ENCODE data around the gene NSF. TPM values are rescaled to one million over a fixed set of nuclear protein-coding genes. Genes with fewer than 3 reads are reported as not detected.
"Not testable (repeated sequence)": the region's sequence is repeated elsewhere in the genome, so short reads cannot be mapped to it uniquely, and the experiment has no call there.

Gene NSF
- total RNA-seq, 4 donors from 2014 or later: 19.9 to 23.8 (median 21.8) TPM

DNA sequence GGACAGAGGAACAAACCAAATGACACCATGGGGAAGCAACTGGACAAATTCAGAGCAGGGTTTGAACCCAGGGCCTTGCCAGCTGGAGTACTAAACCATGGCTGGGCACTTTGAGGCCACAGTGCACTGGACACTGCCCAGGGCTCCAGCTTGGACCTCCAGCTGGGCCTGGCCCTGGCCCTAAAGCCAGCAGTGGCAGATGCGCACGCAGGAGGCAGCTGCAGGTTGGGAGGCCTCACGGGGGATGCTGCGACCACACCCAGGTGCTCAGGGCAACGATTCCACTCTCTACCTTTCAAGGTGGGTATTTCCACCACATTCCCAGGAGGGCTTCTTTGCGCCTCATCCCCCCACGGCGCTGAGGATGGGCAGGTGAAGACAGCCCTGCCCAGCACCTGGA is 199.1 kb downstream of the NSF start:
- no peak for ATAC-seq (ENCODE audit: low FRiP score)
- DNase-seq (ENCODE audit: low spot score): no peak
- TF ChIP-seq, protein P1, sequence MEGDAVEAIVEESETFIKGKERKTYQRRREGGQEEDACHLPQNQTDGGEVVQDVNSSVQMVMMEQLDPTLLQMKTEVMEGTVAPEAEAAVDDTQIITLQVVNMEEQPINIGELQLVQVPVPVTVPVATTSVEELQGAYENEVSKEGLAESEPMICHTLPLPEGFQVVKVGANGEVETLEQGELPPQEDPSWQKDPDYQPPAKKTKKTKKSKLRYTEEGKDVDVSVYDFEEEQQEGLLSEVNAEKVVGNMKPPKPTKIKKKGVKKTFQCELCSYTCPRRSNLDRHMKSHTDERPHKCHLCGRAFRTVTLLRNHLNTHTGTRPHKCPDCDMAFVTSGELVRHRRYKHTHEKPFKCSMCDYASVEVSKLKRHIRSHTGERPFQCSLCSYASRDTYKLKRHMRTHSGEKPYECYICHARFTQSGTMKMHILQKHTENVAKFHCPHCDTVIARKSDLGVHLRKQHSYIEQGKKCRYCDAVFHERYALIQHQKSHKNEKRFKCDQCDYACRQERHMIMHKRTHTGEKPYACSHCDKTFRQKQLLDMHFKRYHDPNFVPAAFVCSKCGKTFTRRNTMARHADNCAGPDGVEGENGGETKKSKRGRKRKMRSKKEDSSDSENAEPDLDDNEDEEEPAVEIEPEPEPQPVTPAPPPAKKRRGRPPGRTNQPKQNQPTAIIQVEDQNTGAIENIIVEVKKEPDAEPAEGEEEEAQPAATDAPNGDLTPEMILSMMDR (IDR thresholded peaks at IDR 0.05): no peak

GRCh38 chr17:46790216-46790615 is 199.7 kb downstream of the NSF start:
- TF ChIP-seq, protein P1 (IDR thresholded peaks at IDR 0.05): no peak
- ATAC-seq (ENCODE audit: low FRiP score) (no peak), DNase-seq (ENCODE audit: low spot score) (no peak)

DNA sequence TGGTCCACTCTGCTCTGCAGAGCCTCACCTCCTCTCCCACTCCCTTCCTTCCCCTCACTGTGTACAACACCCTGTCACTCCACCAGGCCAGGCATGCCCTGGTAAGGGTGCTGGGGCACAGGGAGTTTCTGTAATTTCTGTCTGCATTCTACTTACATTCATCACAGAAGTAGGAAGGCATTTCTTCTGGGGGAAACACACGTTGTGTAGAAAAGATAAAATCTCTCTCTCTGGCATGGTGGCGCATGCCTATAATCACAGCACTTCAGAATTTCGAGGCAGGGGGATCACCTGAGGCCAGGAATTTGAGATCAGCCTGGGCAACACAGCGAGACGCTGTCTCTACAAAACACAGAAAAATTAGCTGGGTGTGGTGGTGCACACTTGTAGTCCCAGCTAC is 201.1 kb downstream of the NSF start:
- DNase-seq (ENCODE audit: low spot score) (no peak), ATAC-seq (ENCODE audit: low FRiP score) (no peak)
- TF ChIP-seq, protein P1 (IDR thresholded peaks at IDR 0.05): no peak

DNA sequence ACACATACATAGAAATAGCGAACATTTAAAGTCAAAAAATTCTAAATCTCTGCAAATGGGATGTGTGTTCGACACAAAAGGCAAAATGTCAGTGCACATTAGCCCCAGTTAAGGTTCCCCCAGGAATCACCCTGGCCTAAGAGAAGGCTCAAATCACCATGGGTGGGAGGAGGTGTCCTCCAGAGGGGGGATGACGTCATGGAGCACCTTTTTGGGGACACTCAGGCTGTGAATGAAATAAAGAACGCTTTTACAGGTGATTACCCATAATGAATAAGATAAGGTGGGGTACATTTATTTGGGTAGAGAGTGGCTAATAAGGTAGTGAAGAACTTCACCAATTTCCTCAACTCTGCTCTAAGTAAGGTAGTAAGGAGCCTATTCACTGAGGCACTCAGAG is 201.6 kb downstream of the NSF start:
- TF ChIP-seq, protein P1 (IDR thresholded peaks at IDR 0.05): no peak
- no peak for ATAC-seq (ENCODE audit: low FRiP score)
- no peak for DNase-seq (ENCODE audit: low spot score)

DNA sequence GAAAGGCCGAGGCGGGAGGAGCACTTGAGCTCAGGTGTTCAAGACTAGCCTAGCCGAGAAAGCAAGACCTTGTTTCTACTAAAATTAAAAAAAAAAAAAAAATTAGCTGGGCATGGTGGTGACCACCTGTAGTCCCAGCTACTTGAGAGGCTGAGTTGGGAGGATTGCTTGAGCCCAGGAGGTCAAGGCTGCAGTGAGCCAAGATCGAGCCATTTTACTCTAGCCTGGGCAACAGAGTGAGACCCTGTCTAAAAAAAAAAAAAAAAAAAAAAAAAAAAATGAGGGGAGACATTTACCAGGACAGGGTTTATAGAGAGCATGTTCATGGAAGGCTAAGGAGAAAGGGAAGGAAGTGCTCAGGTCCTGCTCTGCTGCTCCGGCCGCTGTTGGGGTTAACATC is 202.6 kb downstream of the NSF start:
- not testable (repeated sequence) for DNase-seq (ENCODE audit: low spot score); ATAC-seq (ENCODE audit: low FRiP score)

- TF ChIP-seq, protein P1 (IDR thresholded peaks at IDR 0.05): no peak
Observed at GRCh38 chr17:46793541-46793940, 203.1 kb downstream of the NSF start.

GRCh38 chr17:46794318-46794717 is 203.8 kb downstream of the NSF start:
- DNase-seq (ENCODE audit: low spot score) (no peak), ATAC-seq (ENCODE audit: low FRiP score) (no peak)
- TF ChIP-seq, protein P1 (IDR thresholded peaks at IDR 0.05): no peak

More at GRCh38 chr17:46793541-46793940, 203.1 kb downstream of the NSF start:
- ATAC-seq (ENCODE audit: low FRiP score): no peak
- no peak for DNase-seq (ENCODE audit: low spot score)
